Measurements from ENCODE around the gene NKD1. TPM values are rescaled to one million over a fixed set of nuclear protein-coding genes. Genes with fewer than 3 reads are reported as not detected.

NKD1 gene
- total and polyA plus RNA-seq, 2 of the 8 experiments (the other 6 are each of a cell fraction or from before 2014, with no cell fraction given): 0.70 to 4.5 TPM

- no peak for TF ChIP-seq E2F6 (IDR thresholded peaks at IDR 0.05)
- TF ChIP-seq TBP (IDR thresholded peaks at IDR 0.05; ENCODE audit: low read depth, low read length): no peak
- TF ChIP-seq RNF2 (IDR thresholded peaks at IDR 0.05; ENCODE audit: borderline replicate concordance, low read depth, low read length, missing control alignments, poor library complexity, severe bottlenecking): no peak
- TF ChIP-seq JUN (IDR thresholded peaks at IDR 0.05; ENCODE audit: low read depth, low read length): no peak
- TF ChIP-seq POU5F1 (IDR thresholded peaks at IDR 0.05; ENCODE audit: low read depth, low read length): no peak
- no peak for TF ChIP-seq SP4 (IDR thresholded peaks at IDR 0.05; ENCODE audit: low read length)
- TF ChIP-seq TAF1 (IDR thresholded peaks at IDR 0.05; ENCODE audit: low read depth, low read length): 0 out of 2 replicates have a peak, but pooled peaks have one; percentile 34
- TF ChIP-seq TCF12 (IDR thresholded peaks at IDR 0.05; ENCODE audit: low read depth, low read length): no peak
- no peak for TF ChIP-seq SIX5 (IDR thresholded peaks at IDR 0.05; ENCODE audit: low read depth, low read length)
- no peak for TF ChIP-seq BACH1 (IDR thresholded peaks at IDR 0.05; ENCODE audit: low read length)
- no peak for TF ChIP-seq GABPA (IDR thresholded peaks at IDR 0.05; ENCODE audit: borderline replicate concordance, insufficient read depth, low read length)
- TF ChIP-seq SAP30 (IDR thresholded peaks at IDR 0.05; ENCODE audit: insufficient read depth, insufficient replicate concordance, low read length): no peak
- TF ChIP-seq HDAC2 (IDR thresholded peaks at IDR 0.05; ENCODE audit: borderline replicate concordance in 1 of 2, low read depth in 2 of 2, low read length in 2 of 2): no peak
- no peak for TF ChIP-seq TEAD4 (IDR thresholded peaks at IDR 0.05; ENCODE audit: low read depth, low read length)
- TF ChIP-seq CTCF (IDR thresholded peaks at IDR 0.05; ENCODE audit: control extremely low read depth in 1 of 3, insufficient read depth in 1 of 3, low read depth in 1 of 3, low read length in 3 of 3): peak; percentile 55 to 82 (median 69)
- no peak for TF ChIP-seq CEBPB (IDR thresholded peaks at IDR 0.05; ENCODE audit: low read depth, low read length)
- TF ChIP-seq POLR2A (IDR thresholded peaks at IDR 0.05; ENCODE audit: control extremely low read depth in 1 of 2, low read depth in 2 of 2, low read length in 2 of 2): no peak; a peak in 1 of 3 replicates
- no peak for TF ChIP-seq ASH2L (IDR thresholded peaks at IDR 0.05; ENCODE audit: low read length)
- peak; percentile 78 to 85 for TF ChIP-seq RAD21 (IDR thresholded peaks at IDR 0.05 in 1 of 2, conservative IDR thresholded peaks at IDR 0.05 in 1 of 2; ENCODE audit: low read depth in 2 of 2, low read length in 2 of 2)
- no peak for TF ChIP-seq CHD1 (IDR thresholded peaks at IDR 0.05; ENCODE audit: low read depth, low read length)
- TF ChIP-seq RBBP5 (IDR thresholded peaks at IDR 0.05; ENCODE audit: borderline replicate concordance, low read depth, low read length): no peak
Observed at GRCh38 chr16:50593410-50594150, 45.4 kb downstream of the NKD1 start (continued).

Data from H1 (cell line).